Measurements from ENCODE around the gene CCDC27. TPM values are rescaled to one million over a fixed set of nuclear protein-coding genes. Genes with fewer than 3 reads are reported as not detected.

CCDC27 gene
- total RNA-seq, 3 donors from 2014 or later: not detected

DNA sequence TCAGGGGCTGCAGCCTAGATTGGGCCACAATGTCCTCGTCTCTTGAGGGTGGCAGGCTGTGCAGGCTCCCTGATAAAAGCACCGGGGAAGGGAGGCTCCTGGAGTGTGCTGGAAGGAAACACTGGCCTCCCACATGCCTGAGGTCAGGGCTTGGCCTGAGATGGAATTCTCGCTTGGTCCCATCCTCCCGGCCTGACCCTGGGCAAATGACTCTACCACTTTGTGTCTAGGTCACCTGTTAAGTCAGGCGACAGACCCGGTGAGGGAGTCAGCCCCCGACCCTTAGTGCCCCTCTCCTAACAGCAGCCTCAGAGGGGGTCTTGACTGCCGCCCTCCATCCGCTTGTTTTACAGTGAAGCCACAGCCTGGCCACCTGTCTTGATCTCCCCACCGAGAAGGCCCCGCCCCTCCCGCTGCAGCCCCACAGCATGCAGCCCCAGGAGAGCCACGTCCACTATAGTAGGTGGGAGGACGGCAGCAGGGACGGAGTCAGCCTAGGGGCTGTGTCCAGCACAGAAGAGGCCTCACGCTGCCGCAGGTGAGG lies 22.8 kb downstream of the CCDC27 start:
- ATAC-seq (no peak), DNase-seq (no peak)
- TF ChIP-seq, protein P1, sequence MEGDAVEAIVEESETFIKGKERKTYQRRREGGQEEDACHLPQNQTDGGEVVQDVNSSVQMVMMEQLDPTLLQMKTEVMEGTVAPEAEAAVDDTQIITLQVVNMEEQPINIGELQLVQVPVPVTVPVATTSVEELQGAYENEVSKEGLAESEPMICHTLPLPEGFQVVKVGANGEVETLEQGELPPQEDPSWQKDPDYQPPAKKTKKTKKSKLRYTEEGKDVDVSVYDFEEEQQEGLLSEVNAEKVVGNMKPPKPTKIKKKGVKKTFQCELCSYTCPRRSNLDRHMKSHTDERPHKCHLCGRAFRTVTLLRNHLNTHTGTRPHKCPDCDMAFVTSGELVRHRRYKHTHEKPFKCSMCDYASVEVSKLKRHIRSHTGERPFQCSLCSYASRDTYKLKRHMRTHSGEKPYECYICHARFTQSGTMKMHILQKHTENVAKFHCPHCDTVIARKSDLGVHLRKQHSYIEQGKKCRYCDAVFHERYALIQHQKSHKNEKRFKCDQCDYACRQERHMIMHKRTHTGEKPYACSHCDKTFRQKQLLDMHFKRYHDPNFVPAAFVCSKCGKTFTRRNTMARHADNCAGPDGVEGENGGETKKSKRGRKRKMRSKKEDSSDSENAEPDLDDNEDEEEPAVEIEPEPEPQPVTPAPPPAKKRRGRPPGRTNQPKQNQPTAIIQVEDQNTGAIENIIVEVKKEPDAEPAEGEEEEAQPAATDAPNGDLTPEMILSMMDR (IDR thresholded peaks at IDR 0.05): no peak
- Histone ChIP-seq H3K4me3 (no peak overlapping the region), H3K4me1 (ENCODE audit: low read depth) (peaks cover 25% of the 10 kb centered on the region), H3K36me3 (ENCODE audit: low read depth) (no peaks in the 10 kb centered on the region), H3K9me3 (no peaks in the 10 kb centered on the region)
- intact Hi-C loops (cut with DNase I, micrococcal nuclease): no loop called here

DNA sequence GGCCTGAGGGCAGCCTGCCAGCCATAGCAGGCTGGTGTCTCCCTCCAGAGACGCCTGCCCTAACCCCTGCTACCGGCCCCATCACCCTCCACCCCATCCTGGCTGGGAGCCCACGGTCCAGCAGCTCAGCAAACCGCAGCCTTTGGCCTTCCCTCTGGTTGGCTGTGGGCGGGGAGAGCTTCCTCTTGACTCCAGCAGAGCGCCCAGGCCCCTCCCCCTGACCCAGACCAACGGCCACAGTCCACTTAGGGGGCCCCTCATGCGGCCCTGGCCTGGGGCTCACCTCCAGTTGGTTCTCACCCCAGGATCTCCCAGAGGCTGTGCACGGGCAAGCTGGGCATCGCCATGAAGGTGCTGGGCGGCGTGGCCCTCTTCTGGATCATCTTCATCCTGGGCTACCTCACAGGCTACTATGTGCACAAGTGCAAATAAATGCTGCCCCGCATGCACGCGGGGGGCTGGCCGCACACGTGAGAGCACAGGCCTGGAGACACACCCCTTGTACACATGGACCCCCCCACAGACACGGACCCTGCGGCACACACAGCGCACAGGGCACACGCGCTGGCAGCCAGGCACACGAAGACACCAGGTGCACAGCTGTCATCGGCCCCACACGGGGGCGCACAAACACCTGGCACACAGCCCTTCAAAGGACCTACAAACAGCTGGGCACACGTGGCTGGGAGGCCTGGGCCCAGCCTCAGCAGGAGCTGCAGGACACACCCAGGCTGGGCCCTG lies 23.4 kb downstream of the CCDC27 start:
- H3K36me3 ChIP-seq (ENCODE audit: low read depth): no peaks in the 10 kb centered on the region
- H3K4me1 ChIP-seq (ENCODE audit: low read depth): peaks cover 25% of the 10 kb centered on the region
- intact Hi-C loops (cut with DNase I, micrococcal nuclease): no loop called here
- H3K4me3 ChIP-seq: no peak overlapping the region
- no peaks in the 10 kb centered on the region for H3K9me3 ChIP-seq
- peak; percentile 69 for ATAC-seq
- peak; percentile 76 to 82 (median 77) for DNase-seq
- TF ChIP-seq, protein P1 (IDR thresholded peaks at IDR 0.05): peak; percentile 52

DNA sequence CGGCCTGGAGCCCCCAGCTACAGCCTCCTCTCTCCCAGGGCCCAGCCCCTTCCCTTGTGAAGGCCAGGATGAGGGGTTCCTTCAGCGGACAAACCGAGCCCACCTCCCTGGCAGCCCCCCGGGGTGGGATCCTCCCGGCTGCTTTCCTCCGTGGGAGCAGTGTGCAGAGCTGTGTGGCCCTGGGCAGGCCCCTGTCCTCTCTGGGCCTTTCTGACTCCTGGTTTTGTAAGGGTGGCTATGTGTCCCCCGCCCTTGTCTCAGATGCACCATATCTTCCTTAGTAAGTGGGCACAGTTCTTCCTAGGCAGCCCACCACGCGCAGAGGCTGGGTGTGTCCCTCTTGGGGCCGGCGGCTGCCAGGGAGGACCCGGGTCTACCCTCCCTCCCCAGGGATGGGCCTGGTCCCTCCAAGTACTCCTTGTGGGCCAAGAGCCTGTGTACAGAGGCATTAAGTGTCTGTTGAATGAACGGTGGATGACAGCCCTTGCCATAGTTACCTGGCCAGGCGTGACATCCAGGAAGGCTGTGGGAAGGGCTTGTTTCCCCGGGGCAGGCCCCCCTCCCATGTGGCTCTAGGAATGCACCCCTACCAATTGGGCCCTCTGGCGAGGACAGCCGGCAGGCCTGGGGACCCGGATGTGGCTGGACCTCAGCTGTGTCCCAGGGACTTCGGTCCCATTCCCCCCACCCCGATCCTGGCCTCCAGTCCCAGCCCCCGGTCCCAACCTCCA lies 24.1 kb downstream of the CCDC27 start:
- Histone ChIP-seq H3K4me3 (no peak overlapping the region), H3K9me3 (no peaks in the 10 kb centered on the region), H3K4me1 (ENCODE audit: low read depth) (peaks cover 25% of the 10 kb centered on the region), H3K36me3 (ENCODE audit: low read depth) (no peaks in the 10 kb centered on the region)
- TF ChIP-seq, protein P1 (IDR thresholded peaks at IDR 0.05): no peak
- ATAC-seq (no peak), DNase-seq (no peak)
- intact Hi-C loops (cut with DNase I, micrococcal nuclease): no loop called here

GRCh38 chr1:3777078-3777547 lies 24.9 kb downstream of the CCDC27 start:
- Histone ChIP-seq H3K4me1 (ENCODE audit: low read depth) (peaks cover 18% of the 10 kb centered on the region), H3K9me3 (no peaks in the 10 kb centered on the region), H3K4me3 (no peak overlapping the region), H3K36me3 (ENCODE audit: low read depth) (no peaks in the 10 kb centered on the region)
- TF ChIP-seq, protein P1 (IDR thresholded peaks at IDR 0.05): no peak
- ATAC-seq: no peak
- DNase-seq: no peak
- intact Hi-C loops (cut with DNase I, micrococcal nuclease): no loop called here

DNA sequence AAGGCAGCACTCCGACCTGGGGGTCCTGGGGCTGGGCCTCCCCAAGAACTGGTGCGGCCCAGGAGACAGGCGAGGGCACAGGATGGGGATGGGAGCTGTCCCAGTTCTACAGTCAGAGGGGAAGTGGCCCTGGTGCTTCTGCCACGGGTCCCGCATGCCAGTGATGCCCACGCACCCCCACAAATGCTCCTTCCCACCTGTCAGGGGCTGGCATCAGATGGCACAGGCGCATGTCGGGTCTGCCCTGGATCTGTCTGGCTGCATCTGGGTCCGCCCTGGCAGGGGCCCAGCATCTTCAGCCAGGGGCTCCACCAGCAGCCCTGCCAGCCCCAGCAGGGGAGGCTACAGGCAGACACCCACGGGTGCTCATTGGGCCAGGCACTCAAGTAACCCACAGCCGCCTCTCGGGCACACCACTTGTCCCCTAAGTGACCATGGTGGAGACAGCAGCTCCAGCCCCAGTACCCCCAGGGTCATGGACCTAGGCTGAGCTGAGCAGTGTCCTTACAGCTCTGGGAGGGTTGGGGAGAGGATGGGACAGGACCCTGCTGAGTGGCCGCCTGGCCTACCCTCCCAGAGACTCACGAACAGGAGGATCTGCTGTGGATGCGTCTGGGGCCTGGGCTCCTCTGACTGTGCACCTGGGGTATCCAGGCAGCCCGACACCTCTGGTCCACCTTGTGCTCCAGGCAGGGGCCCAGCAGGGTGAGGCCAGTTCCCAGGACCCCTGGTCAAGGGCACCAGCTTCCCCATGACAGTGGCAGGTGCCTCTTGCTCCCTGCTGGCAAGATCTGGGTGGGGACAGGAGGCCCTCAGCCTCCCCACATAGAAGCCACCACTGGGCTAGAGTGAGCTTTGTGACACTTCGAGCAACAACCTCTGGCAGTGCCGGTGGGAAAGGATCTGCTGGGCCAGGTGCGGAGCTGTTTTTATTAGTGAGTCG lies 25.7 kb downstream of the CCDC27 start:
- TF ChIP-seq, protein P1 (IDR thresholded peaks at IDR 0.05): no peak
- no peaks in the 10 kb centered on the region for H3K9me3 ChIP-seq
- intact Hi-C loops (cut with DNase I, micrococcal nuclease): no loop called here
- no peak overlapping the region for H3K4me3 ChIP-seq
- peaks cover 6% of the 10 kb centered on the region for H3K36me3 ChIP-seq (ENCODE audit: low read depth)
- H3K4me1 ChIP-seq (ENCODE audit: low read depth): peaks cover 17% of the 10 kb centered on the region
- DNase-seq (peak in 2 of 3 donors; percentile 19 to 46), ATAC-seq (no peak)
